H9 (cell line): ENCODE measurements around the gene ABR. TPM values are rescaled to one million over a fixed set of nuclear protein-coding genes. Genes with fewer than 3 reads are reported as not detected.

Experiments used
- DNase-seq: peaks from one replicate; pipeline ENCODE4 v3.0.0-alpha.2; 2017
- H2AFZ ChIP-seq: one replicate; pipeline ENCODE4 v1.6.1; 2013; ENCODE audit warnings: mild to moderate bottlenecking, low read length, control low read depth, moderate library complexity
- H2AK5ac ChIP-seq: 2 replicates; pipeline ENCODE4 v1.6.1; 2013; ENCODE audit warnings: low read length, control low read depth, mixed read lengths; ENCODE audit not compliant: insufficient read length
- H2BK120ac ChIP-seq: one replicate; pipeline ENCODE4 v1.6.1; 2013; ENCODE audit warnings: low read depth, mild to moderate bottlenecking, low read length, control low read depth, inconsistent platforms; ENCODE audit not compliant: poor library complexity, severe bottlenecking
- H2BK12ac ChIP-seq: 2 replicates; pipeline ENCODE4 v1.6.1; 2013; ENCODE audit warnings: low read length, control low read depth, mixed read lengths, low read depth; ENCODE audit not compliant: insufficient read length
- H2BK15ac ChIP-seq: 2 replicates; pipeline ENCODE4 v1.6.1; 2013; ENCODE audit warnings: low read depth, low read length, control low read depth
- H2BK20ac ChIP-seq: one replicate; pipeline ENCODE4 v1.6.1; 2013; ENCODE audit warnings: low read depth, mild to moderate bottlenecking, low read length, control low read depth, inconsistent platforms; ENCODE audit not compliant: poor library complexity, severe bottlenecking
- H2BK5ac ChIP-seq: 2 replicates; pipeline ENCODE4 v1.6.1; 2013; ENCODE audit warnings: low read length, control low read depth, mixed read lengths; ENCODE audit not compliant: insufficient read length
- H3K14ac ChIP-seq: 2 replicates; pipeline ENCODE4 v1.6.1; 2013; ENCODE audit warnings: low read length, control low read depth; ENCODE audit not compliant: insufficient read depth
- H3K18ac ChIP-seq: 2 replicates; pipeline ENCODE4 v1.6.1; 2013; ENCODE audit warnings: low read depth, mild to moderate bottlenecking, mixed read lengths, low read length, control low read depth; ENCODE audit not compliant: insufficient read length
- H3K23ac ChIP-seq: 2 replicates; pipeline ENCODE4 v1.6.1; 2013; ENCODE audit warnings: low read length, control low read depth, mixed read lengths, low read depth; ENCODE audit not compliant: insufficient read length
- H3K23me2 ChIP-seq: 2 replicates; pipeline ENCODE4 v1.6.1; 2013; ENCODE audit warnings: low read depth, mild to moderate bottlenecking, mixed read lengths, low read length, control low read depth; ENCODE audit not compliant: insufficient read length, poor library complexity, severe bottlenecking
- H3K27ac ChIP-seq: 2 replicates; pipeline ENCODE4 v1.5.1; 2013; ENCODE audit warnings: low read length, control low read depth, mixed read lengths, low read depth; ENCODE audit not compliant: insufficient read length
- H3K27me3 ChIP-seq: 2 replicates; pipeline ENCODE4 v1.6.1; 2013; ENCODE audit warnings: low read length, control low read depth, inconsistent platforms; ENCODE audit not compliant: insufficient read depth
- H3K4ac ChIP-seq: 2 replicates; pipeline ENCODE4 v1.6.1; 2013; ENCODE audit warnings: low read depth, mild to moderate bottlenecking, control low read depth, inconsistent platforms, low read length, moderate library complexity
- H3K4me1 ChIP-seq: 2 replicates; pipeline ENCODE4 v1.6.1; 2013; ENCODE audit warnings: low read length, control low read depth, inconsistent platforms; ENCODE audit not compliant: insufficient read depth
- H3K4me2 ChIP-seq: 2 replicates; pipeline ENCODE4 v1.6.1; 2013; ENCODE audit warnings: low read length, control low read depth, mixed read lengths; ENCODE audit not compliant: insufficient read length, insufficient read depth
- H3K56ac ChIP-seq: 2 replicates; pipeline ENCODE4 v1.6.1; 2013; ENCODE audit warnings: low read depth, mild to moderate bottlenecking, mixed read lengths, low read length, control low read depth; ENCODE audit not compliant: insufficient read length
- H3K79me1 ChIP-seq: 2 replicates; pipeline ENCODE4 v1.6.1; 2013; ENCODE audit warnings: low read depth, mild to moderate bottlenecking, moderate library complexity, low read length, control low read depth, inconsistent platforms; ENCODE audit not compliant: insufficient read depth, poor library complexity, severe bottlenecking
- H3K79me2 ChIP-seq: 2 replicates; pipeline ENCODE4 v1.6.1; 2013; ENCODE audit warnings: low read length, control low read depth, inconsistent platforms; ENCODE audit not compliant: insufficient read depth
- H3K9ac ChIP-seq: 2 replicates; pipeline ENCODE4 v1.6.1; 2013; ENCODE audit warnings: low read length, control low read depth, mixed read lengths; ENCODE audit not compliant: insufficient read length; ENCODE audit errors: extremely low read depth
- H3K9me3 ChIP-seq: one replicate; pipeline ENCODE4 v1.6.1; 2013; ENCODE audit warnings: low read depth, low read length, inconsistent platforms; ENCODE audit not compliant: control insufficient read depth
- H3T11ph ChIP-seq: one replicate; pipeline ENCODE4 v1.6.1; 2013; ENCODE audit warnings: mild to moderate bottlenecking, low read length, control low read depth, inconsistent platforms
- H4K20me1 ChIP-seq: one replicate; pipeline ENCODE4 v1.6.1; 2013; ENCODE audit not compliant: control insufficient read depth, insufficient read length, insufficient read depth
- H4K5ac ChIP-seq: 2 replicates; pipeline ENCODE4 v1.6.1; 2013; ENCODE audit warnings: low read depth, mild to moderate bottlenecking, mixed read lengths, low read length, control low read depth; ENCODE audit not compliant: insufficient read length
- H4K8ac ChIP-seq: replicated peaks from 2 replicates; pipeline ENCODE4 v1.6.1; 2013; ENCODE audit warnings: low read length, control low read depth, mixed read lengths, low read depth; ENCODE audit not compliant: insufficient read length
- H4K91ac ChIP-seq: 2 replicates; pipeline ENCODE4 v1.6.1; 2013; ENCODE audit warnings: low read depth, mild to moderate bottlenecking, moderate library complexity, mixed read lengths, low read length, control low read depth; ENCODE audit not compliant: insufficient read length
- H3K27ac Mint-ChIP-seq, 3 experiments: 2 replicates in 2 of 3; 3 replicates in 1 of 3; pipeline ENCODE4 v1.8.0; 2020 to 2021; ENCODE audit warnings: mixed read lengths in 3 of 3, mild to moderate bottlenecking in 1 of 3, moderate library complexity in 1 of 3
- H3K27me3 Mint-ChIP-seq: 2 replicates; pipeline ENCODE4 v1.8.0; 2021; ENCODE audit warnings: low read depth, mild to moderate bottlenecking, moderate library complexity, mixed read lengths
- H3K36me3 Mint-ChIP-seq, 3 experiments: 2 replicates in 2 of 3; 3 replicates in 1 of 3; pipeline ENCODE4 v1.8.0; 2020 to 2021; ENCODE audit warnings: low read depth in 3 of 3, mixed read lengths in 3 of 3; ENCODE audit not compliant: insufficient read depth in 1 of 3
- H3K4me1 Mint-ChIP-seq, 2 experiments: 2 replicates each; pipeline ENCODE4 v1.8.0; 2020; ENCODE audit warnings: mixed read lengths in 2 of 2
- H3K4me3 Mint-ChIP-seq, 2 experiments: 2 replicates in 1 of 2; 3 replicates in 1 of 2; pipeline ENCODE4 v1.8.0; 2020 to 2021; ENCODE audit warnings: mild to moderate bottlenecking in 2 of 2, mixed read lengths in 2 of 2, moderate library complexity in 1 of 2
- H3K9me3 Mint-ChIP-seq, 2 experiments: 2 replicates in 1 of 2; 3 replicates in 1 of 2; pipeline ENCODE4 v1.8.0; 2020; ENCODE audit warnings: mild to moderate bottlenecking in 2 of 2, mixed read lengths in 2 of 2, moderate library complexity in 1 of 2
- WGBS: extraction: QIAGEN DNeasy Blood & Tissue Kit; methylation state at CpG from one replicate; pipeline ENCODE4 v1.1.7; 2013; ENCODE audit warnings: missing lambda C conversion rate, low lambda C conversion rate, mixed read lengths; ENCODE audit not compliant: insufficient read length; ENCODE audit errors: extremely low coverage; 5-methylcytosine and 5-hydroxymethylcytosine counted together
- total RNA-seq: library from RNA; stranded (reverse); gene quantifications from 2 replicates; pipeline ENCODE4 v1.2.1, GENCODE V29; 2021
- TF ChIP-seq, protein P1 (sequence below): fragments of 200-600 bp; sonication (generic); conservative IDR thresholded peaks from 3 replicates; pipeline ENCODE4 v1.8.0; 2021; ENCODE audit warnings: antibody characterized with exemption, mild to moderate bottlenecking

Gene ABR
- total RNA-seq, 1 experiment from 2014 or later: 34.7 TPM

DNA sequence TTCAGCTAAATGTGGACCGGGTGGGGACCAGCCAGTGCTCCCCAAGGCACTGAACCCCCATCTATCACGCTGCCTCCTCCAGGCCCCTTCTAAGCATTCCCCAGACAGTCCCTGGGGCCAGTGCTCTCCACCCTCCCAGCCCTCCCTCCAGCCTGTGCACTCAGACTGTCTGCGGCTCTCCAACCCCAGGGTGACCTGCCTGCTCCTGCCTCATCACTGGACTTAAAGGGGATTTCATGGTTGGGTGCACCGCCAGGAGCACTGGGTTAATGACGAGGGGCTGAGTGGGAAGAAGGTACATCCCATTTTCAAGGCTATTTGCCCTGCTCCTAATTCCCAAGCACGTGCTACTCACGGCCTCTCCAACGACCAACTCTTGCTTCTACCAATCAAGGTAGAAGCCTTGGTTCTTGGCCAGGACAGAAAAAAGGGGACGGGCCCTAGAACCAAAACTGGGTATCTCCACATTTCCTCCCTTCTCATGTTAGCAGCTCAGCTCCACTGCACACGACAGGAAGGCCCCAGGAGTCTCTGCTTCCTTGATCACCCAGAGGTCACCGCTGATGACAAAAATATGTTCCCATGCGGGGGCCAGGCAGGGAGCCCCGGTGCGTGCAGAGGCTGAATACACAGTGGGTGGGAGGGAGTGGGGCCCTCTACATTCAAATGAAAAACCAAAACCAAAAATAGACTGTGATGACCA is 3.5 kb upstream of the ABR start:
- H3K56ac ChIP-seq: no peak overlapping the region
- H4K20me1 ChIP-seq: no peaks in the 10 kb centered on the region
- no peak overlapping the region for H4K91ac ChIP-seq
- Mint-ChIP-seq H3K9me3 (no peaks in the 10 kb centered on the region; a peak in 1 of 5 replicates), H3K4me1 (peaks cover 16 to 34% of the 10 kb centered on the region in 2 experiments), H3K36me3 (no peaks in the 10 kb centered on the region), H3K4me3 (no peak overlapping the region), H3K27ac (no peak overlapping the region), H3K27me3 (peaks cover 52% of the 10 kb centered on the region)
- no peak overlapping the region for H2BK12ac ChIP-seq
- no peak overlapping the region for H4K5ac ChIP-seq
- no peak overlapping the region for H4K8ac ChIP-seq
- no peak overlapping the region for H3K23ac ChIP-seq
- no peaks in the 10 kb centered on the region for H3K79me2 ChIP-seq
- no peak overlapping the region for H2BK120ac ChIP-seq
- no peak overlapping the region for H2BK5ac ChIP-seq
- H3K4me1 ChIP-seq: no peaks in the 10 kb centered on the region; the same call in 1 of the 2 replicates
- H3K27ac ChIP-seq: no peak overlapping the region
- H2BK15ac ChIP-seq: no peak overlapping the region
- H3T11ph ChIP-seq: no peak overlapping the region
- WGBS: no CpG with 5 or more reads among the region's 14 CpGs
- no peak overlapping the region for H3K9ac ChIP-seq
- no peak overlapping the region for H3K4ac ChIP-seq
- H3K18ac ChIP-seq: no peak overlapping the region
- no peaks in the 10 kb centered on the region for H3K9me3 ChIP-seq
- TF ChIP-seq, protein P1, sequence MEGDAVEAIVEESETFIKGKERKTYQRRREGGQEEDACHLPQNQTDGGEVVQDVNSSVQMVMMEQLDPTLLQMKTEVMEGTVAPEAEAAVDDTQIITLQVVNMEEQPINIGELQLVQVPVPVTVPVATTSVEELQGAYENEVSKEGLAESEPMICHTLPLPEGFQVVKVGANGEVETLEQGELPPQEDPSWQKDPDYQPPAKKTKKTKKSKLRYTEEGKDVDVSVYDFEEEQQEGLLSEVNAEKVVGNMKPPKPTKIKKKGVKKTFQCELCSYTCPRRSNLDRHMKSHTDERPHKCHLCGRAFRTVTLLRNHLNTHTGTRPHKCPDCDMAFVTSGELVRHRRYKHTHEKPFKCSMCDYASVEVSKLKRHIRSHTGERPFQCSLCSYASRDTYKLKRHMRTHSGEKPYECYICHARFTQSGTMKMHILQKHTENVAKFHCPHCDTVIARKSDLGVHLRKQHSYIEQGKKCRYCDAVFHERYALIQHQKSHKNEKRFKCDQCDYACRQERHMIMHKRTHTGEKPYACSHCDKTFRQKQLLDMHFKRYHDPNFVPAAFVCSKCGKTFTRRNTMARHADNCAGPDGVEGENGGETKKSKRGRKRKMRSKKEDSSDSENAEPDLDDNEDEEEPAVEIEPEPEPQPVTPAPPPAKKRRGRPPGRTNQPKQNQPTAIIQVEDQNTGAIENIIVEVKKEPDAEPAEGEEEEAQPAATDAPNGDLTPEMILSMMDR: no peak
- no peak overlapping the region for H3K4me2 ChIP-seq
- H3K14ac ChIP-seq: no peak overlapping the region
- H2BK20ac ChIP-seq: no peak overlapping the region
- H3K27me3 ChIP-seq: peaks cover 3% of the 10 kb centered on the region; the same call in 1 of the 2 replicates
- peaks cover 8% of the 10 kb centered on the region for H3K23me2 ChIP-seq
- H2AFZ ChIP-seq: no peak overlapping the region
- no peaks in the 10 kb centered on the region for H3K79me1 ChIP-seq
- H2AK5ac ChIP-seq: no peak overlapping the region
- no peak for DNase-seq
